GM12801 (cell line): Measurements from ENCODE around the gene TSHZ3.

Experiments
- CTCF ChIP-seq: IDR thresholded peaks from one replicate; pipeline ENCODE4 v1.5.1; 2011; ENCODE audit warnings: control low read depth; ENCODE audit not compliant: insufficient read length; ENCODE audit errors: extremely low read depth

Gene TSHZ3

GRCh38 chr19:31274251-31275067 lies 74.8 kb downstream of the TSHZ3 start:
- no peak for TF ChIP-seq CTCF

- TF ChIP-seq CTCF = no peak
These were observed 76.6 kb downstream of the TSHZ3 start for GRCh38 chr19:31272583-31273106.

GRCh38 chr19:31271306-31271911 lies 77.8 kb downstream of the TSHZ3 start:
- TF ChIP-seq CTCF = no peak

GRCh38 chr19:31270897-31271296 lies 78.3 kb downstream of the TSHZ3 start:
- no peak for TF ChIP-seq CTCF

GRCh38 chr19:31269425-31270127 lies 79.7 kb downstream of the TSHZ3 start:
- no peak for TF ChIP-seq CTCF

GRCh38 chr19:31268751-31269383 lies 80.4 kb downstream of the TSHZ3 start:
- TF ChIP-seq CTCF = no peak

GRCh38 chr19:31266731-31267130 lies 82.5 kb downstream of the TSHZ3 start:
- TF ChIP-seq CTCF = no peak
